IMR-90 (cell line): ENCODE results near the gene OR2T6. TPM values are rescaled to one million over a fixed set of nuclear protein-coding genes. Genes with fewer than 3 reads are reported as not detected.

Experiments
- ATAC-seq: fragments of 200-7000 bp; cut with Tn5 transposase; 2 replicates; pipeline ENCODE4 v1.9.1; 2020; ENCODE audit warnings: low read depth, mild to moderate bottlenecking, moderate library complexity
- BruUV-seq: library from RNA; stranded (reverse); fragments of 400-500 nt; replicated peaks from 2 replicates; lab custom pipeline; 2021; lab: Mats Ljungman, UMichigan
- CTCF ChIA-PET: fragments of 300-600 bp; formaldehyde crosslinking; extraction: SDS; loops from one replicate; lab custom pipeline; 2021; ENCODE audit warnings: antibody characterized with exemption; lab: Yijun Ruan, JAX
- POLR2A ChIA-PET: fragments of 300-600 bp; sonication (Branson Sonifier 250); formaldehyde crosslinking; loops from one replicate; lab custom pipeline; 2022; ENCODE audit warnings: antibody characterized with exemption; ENCODE audit not compliant: unreplicated experiment; lab: Charles Lee
- DNase-seq: peaks from one replicate; pipeline ENCODE4 v3.0.0; 2013
- H2AFZ ChIP-seq: replicated peaks from 2 replicates; pipeline ENCODE3; 2013; ENCODE audit warnings: low read length, mild to moderate bottlenecking; ENCODE audit not compliant: poor library complexity
- H2AK5ac ChIP-seq: 2 replicates; pipeline ENCODE4 v1.6.1; 2013; ENCODE audit warnings: low read depth, low read length, inconsistent platforms
- H2AK9ac ChIP-seq: replicated peaks from 2 replicates; pipeline ENCODE3; 2013; ENCODE audit warnings: mild to moderate bottlenecking, low read depth, low read length, moderate library complexity; ENCODE audit not compliant: poor library complexity
- H2BK120ac ChIP-seq: 2 replicates; pipeline ENCODE4 v1.6.1; 2013; ENCODE audit warnings: low read depth, low read length, inconsistent platforms
- H2BK15ac ChIP-seq: 3 replicates; pipeline ENCODE4 v1.6.1; 2013; ENCODE audit warnings: low read depth, low read length, inconsistent platforms
- H2BK20ac ChIP-seq: 2 replicates; pipeline ENCODE4 v1.6.1; 2013; ENCODE audit warnings: low read depth, mild to moderate bottlenecking, inconsistent platforms, low read length, moderate library complexity
- H2BK5ac ChIP-seq: 2 replicates; pipeline ENCODE4 v1.6.1; 2013; ENCODE audit warnings: mild to moderate bottlenecking, low read depth, low read length, inconsistent platforms; ENCODE audit not compliant: poor library complexity, severe bottlenecking
- H3K14ac ChIP-seq: replicated peaks from 2 replicates; pipeline ENCODE4 v1.6.1; 2013; ENCODE audit warnings: low read depth, low read length, inconsistent platforms
- H3K18ac ChIP-seq: 2 replicates; pipeline ENCODE4 v1.6.1; 2013; ENCODE audit warnings: low read depth, low read length, control low read depth
- H3K23ac ChIP-seq: 2 replicates; pipeline ENCODE4 v1.6.1; 2013; ENCODE audit warnings: low read depth, low read length, inconsistent platforms
- H3K27ac ChIP-seq: 2 replicates; pipeline ENCODE4 v1.5.1; 2013; ENCODE audit warnings: mild to moderate bottlenecking, control low read depth, low read length; ENCODE audit not compliant: insufficient read depth
- H3K27me3 ChIP-seq: 2 replicates; pipeline ENCODE4 v1.6.1; 2013; ENCODE audit warnings: low read length; ENCODE audit not compliant: control insufficient read depth, insufficient read depth
- H3K36me3 ChIP-seq: 2 replicates; pipeline ENCODE4 v1.6.1; 2013; ENCODE audit warnings: low read length, mixed read lengths; ENCODE audit not compliant: control insufficient read depth, insufficient read depth
- H3K4ac ChIP-seq: 2 replicates; pipeline ENCODE4 v1.6.1; 2013; ENCODE audit warnings: low read depth, low read length, inconsistent platforms
- H3K4me1 ChIP-seq: 2 replicates; pipeline ENCODE4 v1.6.1; 2013; ENCODE audit warnings: low read length, mixed read lengths; ENCODE audit not compliant: control insufficient read depth, insufficient read depth
- H3K4me2 ChIP-seq: 2 replicates; pipeline ENCODE4 v1.6.1; 2013; ENCODE audit warnings: low read depth, mild to moderate bottlenecking, control low read depth, low read length, moderate library complexity
- H3K4me3 ChIP-seq: 2 replicates; pipeline ENCODE4 v1.5.1; 2013; ENCODE audit warnings: low read depth, mild to moderate bottlenecking, control low read depth, low read length, moderate library complexity; ENCODE audit not compliant: insufficient read depth
- H3K56ac ChIP-seq: 2 replicates; pipeline ENCODE4 v1.6.1; 2013; ENCODE audit warnings: low read length, inconsistent platforms; ENCODE audit not compliant: insufficient read depth; ENCODE audit errors: extremely low read depth
- H3K79me1 ChIP-seq, 2 experiments: 2 replicates each; pipeline ENCODE4 v1.6.1; 2013; ENCODE audit warnings: low read length in 2 of 2, inconsistent platforms in 1 of 2, low read depth in 1 of 2
- H3K9ac ChIP-seq: 2 replicates; pipeline ENCODE4 v1.6.1; 2013; ENCODE audit warnings: low read depth, low read length, control low read depth
- H3K9me1 ChIP-seq: 2 replicates; pipeline ENCODE4 v1.6.1; 2013; ENCODE audit warnings: low read length, inconsistent platforms; ENCODE audit not compliant: insufficient read depth
- H3K9me3 ChIP-seq: 2 replicates; pipeline ENCODE4 v1.6.1; 2013; ENCODE audit warnings: low read length; ENCODE audit not compliant: control insufficient read depth, insufficient read depth
- H4K20me1 ChIP-seq: 2 replicates; pipeline ENCODE4 v1.6.1; 2013; ENCODE audit warnings: low read length, inconsistent platforms; ENCODE audit not compliant: insufficient read depth
- H4K5ac ChIP-seq: 2 replicates; pipeline ENCODE4 v1.6.1; 2013; ENCODE audit warnings: mild to moderate bottlenecking, low read depth, low read length, control low read depth
- H4K8ac ChIP-seq, 2 experiments: 2 replicates each; pipeline ENCODE4 v1.6.1; 2013; ENCODE audit warnings: low read depth in 2 of 2, low read length in 2 of 2, control low read depth in 1 of 2, inconsistent platforms in 1 of 2
- H4K91ac ChIP-seq: 2 replicates; pipeline ENCODE4 v1.6.1; 2013; ENCODE audit warnings: low read depth, low read length, inconsistent platforms; ENCODE audit not compliant: insufficient read depth
- BHLHE40 ChIP-seq: fragments of 150-350 bp; IDR thresholded peaks from 2 replicates; pipeline ENCODE4 v1.6.1; 2016; ENCODE audit warnings: mild to moderate bottlenecking, low read depth, low read length
- CEBPB ChIP-seq: IDR thresholded peaks from 2 replicates; pipeline ENCODE4 v1.6.1; 2012; ENCODE audit warnings: low read depth, low read length, improper control_type of control experiment
- CHD1 ChIP-seq: IDR thresholded peaks from 2 replicates; pipeline ENCODE4 v1.6.1; 2012; ENCODE audit warnings: low read depth, low read length, improper control_type of control experiment
- CTCF ChIP-seq: conservative IDR thresholded peaks from 2 replicates; pipeline ENCODE4 v1.5.1; 2012; ENCODE audit warnings: mild to moderate bottlenecking, low read depth, low read length, improper control_type of control experiment
- FOS ChIP-seq: fragments of 150-350 bp; IDR thresholded peaks from 2 replicates; pipeline ENCODE4 v1.6.1; 2016; ENCODE audit warnings: low read depth, low read length
- MAFK ChIP-seq: IDR thresholded peaks from 2 replicates; pipeline ENCODE4 v1.6.1; 2012; ENCODE audit warnings: low read depth, low read length, improper control_type of control experiment
- MAZ ChIP-seq: IDR thresholded peaks from 2 replicates; pipeline ENCODE4 v1.6.1; 2012; ENCODE audit warnings: low read depth, mild to moderate bottlenecking, low read length, improper control_type of control experiment, moderate library complexity, borderline replicate concordance
- MXI1 ChIP-seq: IDR thresholded peaks from 2 replicates; pipeline ENCODE4 v1.6.1; 2012; ENCODE audit warnings: low read depth, mild to moderate bottlenecking, low read length, moderate library complexity, borderline replicate concordance
- NFE2L2 ChIP-seq: fragments of 150-350 bp; IDR thresholded peaks from 2 replicates; pipeline ENCODE4 v1.6.1; 2016; ENCODE audit warnings: low read depth, mild to moderate bottlenecking, low read length
- POLR2A ChIP-seq: IDR thresholded peaks from 2 replicates; pipeline ENCODE4 v1.6.1; 2012; ENCODE audit warnings: mild to moderate bottlenecking, low read depth, low read length
- RAD21 ChIP-seq: IDR thresholded peaks from 2 replicates; pipeline ENCODE4 v1.6.1; 2012; ENCODE audit warnings: low read length, improper control_type of control experiment
- RCOR1 ChIP-seq: IDR thresholded peaks from 2 replicates; pipeline ENCODE4 v1.6.1; 2012; ENCODE audit warnings: mild to moderate bottlenecking, low read length, improper control_type of control experiment; ENCODE audit not compliant: insufficient replicate concordance
- RFX5 ChIP-seq: IDR thresholded peaks from 2 replicates; pipeline ENCODE4 v1.8.0; 2012; ENCODE audit warnings: low read depth, mild to moderate bottlenecking, low read length, moderate library complexity
- SMC3 ChIP-seq: fragments of 150-350 bp; IDR thresholded peaks from 2 replicates; pipeline ENCODE4 v1.6.1; 2016; ENCODE audit warnings: low read depth, mild to moderate bottlenecking, antibody characterized with exemption, low read length, moderate library complexity
- WGBS, 2 experiments: methylation state at CpG; one replicate each; pipeline versions ENCODE4 v1.1.5 to v1.1.7; 2013; ENCODE audit warnings: missing lambda C conversion rate in 2 of 2; ENCODE audit not compliant: insufficient read length in 1 of 2; ENCODE audit errors: extremely low coverage in 2 of 2; 5-methylcytosine and 5-hydroxymethylcytosine counted together
- dilution Hi-C: fragments of 300-500 bp; cut with HindIII; formaldehyde crosslinking; loops from one replicate; pipeline ENCODE4 v1.14.3; 2018; ENCODE audit warnings: low sequenced_read_pairs; ENCODE audit not compliant: unreplicated experiment
- in situ Hi-C: fragments of 300-500 bp; cut with MboI; formaldehyde crosslinking; loops from 3 replicates; pipeline ENCODE4 v1.14.3; 2019; ENCODE audit warnings: low sequenced_read_pairs, inconsistent platforms, mixed read lengths
- intact Hi-C: fragments of 100-400 bp; cut with micrococcal nuclease; formaldehyde crosslinking; loops from 2 replicates; pipeline ENCODE4 v1.10.0; 2022
- polyA plus RNA-seq, 3 experiments: library from polyadenylated mRNA; depleted of rRNA; stranded (reverse); fragments of >200 nt; gene quantifications; 2 replicates each; pipeline ENCODE4 v1.2.3, GENCODE V29; 2012; ENCODE audit warnings: low replicate concordance in 1 of 3
- total RNA-seq: library from RNA; depleted of rRNA; stranded (reverse); fragments of >200 nt; gene quantifications from 2 replicates; pipeline ENCODE4 v1.2.3, GENCODE V29; 2012
- TF ChIP-seq, protein P1 (sequence below): fragments of 150-350 bp; IDR thresholded peaks from 2 replicates; pipeline ENCODE4 v1.6.1; 2016; ENCODE audit warnings: low read depth, mild to moderate bottlenecking, low read length, moderate library complexity, borderline replicate concordance
- TF ChIP-seq, protein P2 (sequence below): fragments of 150-350 bp; IDR thresholded peaks from 2 replicates; pipeline ENCODE4 v1.6.1; 2017; ENCODE audit warnings: mild to moderate bottlenecking, antibody characterized with exemption, low read length, low read depth

OR2T6 gene
- total and polyA plus RNA-seq, 2 of the 4 experiments (the other 2 are of a cell fraction), result not detected

DNA sequence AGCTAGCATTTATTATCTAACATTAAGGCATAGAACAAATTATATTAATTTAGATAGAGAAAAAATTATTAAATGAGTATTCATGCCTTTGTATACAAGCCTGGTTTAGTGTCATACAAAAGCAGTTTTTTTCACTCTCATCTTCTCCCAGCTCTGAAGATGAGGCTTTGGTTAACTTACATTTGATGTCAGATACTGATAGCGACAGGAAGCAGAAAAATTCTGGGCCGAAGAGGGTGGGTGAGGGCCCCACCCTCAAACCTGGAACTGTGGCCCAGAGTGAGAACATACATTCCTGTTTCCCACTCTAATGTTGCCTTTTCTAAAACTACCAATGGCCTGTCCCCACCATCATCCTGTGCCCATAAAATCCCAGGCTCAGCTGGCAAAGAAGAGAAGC, 42.3 kb downstream of the OR2T6 start:
- no peak overlapping the region for H2BK15ac ChIP-seq
- CTCF ChIA-PET, result no interaction called here
- no peak overlapping the region for H3K4me3 ChIP-seq
- H4K8ac ChIP-seq, result no peak overlapping the region
- no peak overlapping the region for H2AK5ac ChIP-seq
- no peak overlapping the region for H3K56ac ChIP-seq
- H3K4me1 ChIP-seq, result no peaks in the 10 kb centered on the region
- DNase-seq (no peak), ATAC-seq (no peak)
- no peak overlapping the region for H3K4me2 ChIP-seq
- H2BK120ac ChIP-seq, result no peak overlapping the region
- no peak overlapping the region for H3K4ac ChIP-seq
- H2AFZ ChIP-seq, result no peak overlapping the region
- H4K5ac ChIP-seq, result no peak overlapping the region
- no peaks in the 10 kb centered on the region for H3K27me3 ChIP-seq
- no peak overlapping the region for H3K23ac ChIP-seq
- no peak overlapping the region for H3K18ac ChIP-seq
- no peak overlapping the region for H3K9ac ChIP-seq
- no peak overlapping the region for H3K14ac ChIP-seq
- peaks cover 9% of the 10 kb centered on the region for H3K9me3 ChIP-seq
- no peak overlapping the region for H2AK9ac ChIP-seq
- no peak overlapping the region for H2BK20ac ChIP-seq
- POLR2A ChIA-PET, result no interaction called here
- in situ Hi-C loops, result no loop called here
- no peaks in the 10 kb centered on the region for H3K36me3 ChIP-seq
- H3K79me1 ChIP-seq, result no peaks in the 10 kb centered on the region
- TF ChIP-seq MAFK (no peak), CEBPB (no peak), CHD1 (no peak), RCOR1 (no peak), BHLHE40 (no peak), MXI1 (no peak), FOS (no peak), RAD21 (no peak), SMC3 (no peak), NFE2L2 (no peak), POLR2A (no peak), MAZ (no peak), CTCF (no peak), RFX5 (no peak)
- TF ChIP-seq, protein P1, sequence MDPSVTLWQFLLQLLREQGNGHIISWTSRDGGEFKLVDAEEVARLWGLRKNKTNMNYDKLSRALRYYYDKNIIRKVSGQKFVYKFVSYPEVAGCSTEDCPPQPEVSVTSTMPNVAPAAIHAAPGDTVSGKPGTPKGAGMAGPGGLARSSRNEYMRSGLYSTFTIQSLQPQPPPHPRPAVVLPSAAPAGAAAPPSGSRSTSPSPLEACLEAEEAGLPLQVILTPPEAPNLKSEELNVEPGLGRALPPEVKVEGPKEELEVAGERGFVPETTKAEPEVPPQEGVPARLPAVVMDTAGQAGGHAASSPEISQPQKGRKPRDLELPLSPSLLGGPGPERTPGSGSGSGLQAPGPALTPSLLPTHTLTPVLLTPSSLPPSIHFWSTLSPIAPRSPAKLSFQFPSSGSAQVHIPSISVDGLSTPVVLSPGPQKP, result no peak
- TF ChIP-seq, protein P2, sequence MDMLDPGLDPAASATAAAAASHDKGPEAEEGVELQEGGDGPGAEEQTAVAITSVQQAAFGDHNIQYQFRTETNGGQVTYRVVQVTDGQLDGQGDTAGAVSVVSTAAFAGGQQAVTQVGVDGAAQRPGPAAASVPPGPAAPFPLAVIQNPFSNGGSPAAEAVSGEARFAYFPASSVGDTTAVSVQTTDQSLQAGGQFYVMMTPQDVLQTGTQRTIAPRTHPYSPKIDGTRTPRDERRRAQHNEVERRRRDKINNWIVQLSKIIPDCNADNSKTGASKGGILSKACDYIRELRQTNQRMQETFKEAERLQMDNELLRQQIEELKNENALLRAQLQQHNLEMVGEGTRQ, result no peak
- no peak overlapping the region for H3K27ac ChIP-seq
- intact Hi-C loops, result no loop called here
- WGBS, 2 experiments, result no CpG with 5 or more reads among the region's 2 CpGs
- BruUV-seq, result no TSS peak
- no peaks in the 10 kb centered on the region for H3K9me1 ChIP-seq
- no peak overlapping the region for H2BK5ac ChIP-seq
- H4K20me1 ChIP-seq, result no peaks in the 10 kb centered on the region
- no peak overlapping the region for H4K91ac ChIP-seq
- dilution Hi-C loops, result no loop called here
